Naive thymus-derived CD4-positive, alpha-beta T cell (primary cell): ENCODE data around the gene ICAM2. TPM values are rescaled to one million over a fixed set of nuclear protein-coding genes. Genes with fewer than 3 reads are reported as not detected.

Source experiments
- ATAC-seq: fragments of 150-1000 bp; cut with Tn5 transposase; 2 replicates; pipeline ENCODE4 v1.10.0; 2021; ENCODE audit warnings: mild to moderate bottlenecking, moderate library complexity
- CTCF ChIA-PET: fragments of 350-600 bp; sonication (Branson Sonifier 250); formaldehyde crosslinking; loops from one replicate; lab custom pipeline; 2021; ENCODE audit warnings: antibody characterized with exemption; lab: Charles Lee
- POLR2A ChIA-PET: fragments of 350-600 bp; sonication (Branson Sonifier 250); formaldehyde crosslinking; loops from one replicate; lab custom pipeline; 2021; ENCODE audit warnings: antibody characterized with exemption, inconsistent platforms; lab: Charles Lee
- DNase-seq, 9 donors: peaks; one replicate each; pipeline versions ENCODE4 v3.0.0 to v3.0.0-alpha.2; 2020 to 2022; ENCODE audit warnings: mixed read lengths in 1 of 9
- H3K27ac ChIP-seq: one replicate; pipeline ENCODE4 v1.7.0; 2013; ENCODE audit warnings: mild to moderate bottlenecking, low read depth, low read length, moderate library complexity
- H3K27me3 ChIP-seq, 2 donors: one replicate each; pipeline ENCODE4 v1.7.0; 2013; ENCODE audit warnings: low read length in 2 of 2, mild to moderate bottlenecking in 2 of 2, moderate library complexity in 2 of 2; ENCODE audit not compliant: control insufficient read depth in 2 of 2, insufficient read depth in 2 of 2
- H3K36me3 ChIP-seq, 3 experiments: 1 replicate in 2 of 3; 2 replicates in 1 of 3; pipeline ENCODE4 v1.7.0; 2013; ENCODE audit warnings: low read length in 3 of 3, mild to moderate bottlenecking in 3 of 3, moderate library complexity in 1 of 3; ENCODE audit not compliant: insufficient read depth in 3 of 3, control insufficient read depth in 2 of 3
- H3K4me1 ChIP-seq, 2 donors: one replicate each; pipeline ENCODE4 v1.7.0; 2013; ENCODE audit warnings: low read length in 2 of 2, mild to moderate bottlenecking in 2 of 2, moderate library complexity in 1 of 2; ENCODE audit not compliant: control insufficient read depth in 2 of 2, insufficient read depth in 2 of 2
- H3K4me3 ChIP-seq: 2 replicates; pipeline ENCODE4 v1.7.0; 2013; ENCODE audit warnings: mild to moderate bottlenecking, low read length
- H3K9me3 ChIP-seq, 3 experiments: 1 replicate in 2 of 3; 2 replicates in 1 of 3; pipeline ENCODE4 v1.7.0; 2013; ENCODE audit warnings: low read length in 3 of 3; ENCODE audit not compliant: control insufficient read depth in 2 of 3
- H3K27ac Mint-ChIP-seq, 9 donors: one replicate each; pipeline ENCODE4 v1.8.0; 2020 to 2022; ENCODE audit warnings: mixed read lengths in 9 of 9, mild to moderate bottlenecking in 8 of 9, moderate library complexity in 5 of 9, inconsistent platforms in 2 of 9
- H3K27me3 Mint-ChIP-seq, 5 donors: one replicate each; pipeline ENCODE4 v1.8.0; 2021 to 2022; ENCODE audit warnings: mixed read lengths in 5 of 5, mild to moderate bottlenecking in 1 of 5
- H3K36me3 Mint-ChIP-seq, 5 donors: one replicate each; pipeline ENCODE4 v1.8.0; 2020 to 2022; ENCODE audit warnings: mixed read lengths in 5 of 5, mild to moderate bottlenecking in 3 of 5, inconsistent platforms in 1 of 5
- H3K4me1 Mint-ChIP-seq, 7 donors: one replicate each; pipeline ENCODE4 v1.8.0; 2020 to 2022; ENCODE audit warnings: mixed read lengths in 7 of 7, mild to moderate bottlenecking in 3 of 7, inconsistent platforms in 1 of 7
- H3K4me3 Mint-ChIP-seq, 10 donors: one replicate each; pipeline ENCODE4 v1.8.0; 2020 to 2022; ENCODE audit warnings: mild to moderate bottlenecking in 10 of 10, mixed read lengths in 10 of 10, moderate library complexity in 6 of 10, inconsistent platforms in 2 of 10
- H3K9me3 Mint-ChIP-seq, 11 donors: one replicate each; pipeline ENCODE4 v1.8.0; 2020 to 2022; ENCODE audit warnings: mixed read lengths in 11 of 11, mild to moderate bottlenecking in 4 of 11, inconsistent platforms in 1 of 11, moderate library complexity in 1 of 11
- intact Hi-C, 2 donors: fragments of 100-400 bp; cut with micrococcal nuclease; formaldehyde crosslinking; loops; one replicate each; pipeline ENCODE4 v1.15.1; 2023
- polyA plus RNA-seq, 2 donors: library from polyadenylated mRNA; unstranded; fragments of 300-500 nt; fragmentation: Illumina TruSeq; gene quantifications; one replicate each; pipeline ENCODE4 v1.2.3, GENCODE V29; 2021
- total RNA-seq, 6 experiments: library from RNA in 5 of 6; stranded (reverse) in 5 of 6; gene quantifications; 1 replicate in 5 of 6; 2 replicates in 1 of 6; pipeline ENCODE4 v1.2.3 and lab custom pipeline; 2021 to 2026

ICAM2 gene
- total and polyA plus RNA-seq, 7 experiments from 2014 or later, result 60.9 to 414 (median 131) TPM

DNA sequence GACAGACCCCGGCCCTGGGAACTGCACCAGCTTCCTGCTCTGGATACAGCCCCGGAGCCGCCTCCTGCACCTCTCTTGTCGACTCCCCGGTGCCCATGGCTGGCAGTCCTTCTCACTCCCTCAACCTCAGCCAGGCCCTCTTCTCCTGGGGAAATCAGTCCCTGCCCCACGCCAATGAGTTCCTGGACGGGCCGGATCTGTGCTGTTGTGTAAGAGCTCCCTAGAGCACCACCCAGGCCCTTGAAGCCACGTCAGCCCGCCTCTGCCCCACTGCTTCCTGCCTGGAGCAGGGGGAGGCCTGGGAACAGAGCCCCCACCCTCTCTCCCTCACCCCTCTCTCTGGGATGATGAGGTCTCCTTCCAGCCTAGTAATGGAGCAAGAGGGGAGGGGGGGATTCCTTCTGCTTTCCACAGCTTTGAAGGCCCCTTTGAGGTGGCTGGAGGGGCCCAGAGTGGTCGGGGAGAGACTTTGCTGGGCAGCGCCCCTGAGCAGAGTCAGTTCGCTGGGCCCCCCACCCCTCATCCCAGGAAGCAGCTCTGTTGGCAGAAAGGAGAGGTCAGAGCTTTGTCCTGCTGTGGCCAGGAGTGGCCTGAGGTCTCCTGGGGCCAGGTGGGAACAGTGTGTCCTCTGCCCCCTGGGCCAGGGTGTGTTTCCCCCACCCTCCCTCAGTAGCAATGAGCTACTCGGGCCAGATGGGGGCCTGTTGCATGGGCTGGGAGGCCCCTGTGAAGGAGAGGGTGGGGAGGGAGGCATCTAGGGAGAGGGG is 18.5 kb downstream of the ICAM2 start:
- ChIA-PET POLR2A (interaction anchor here (0.5 to 7.3 kb wide), 5 partner anchors 15 to 114 kb away, joined by 3 to 58 read pairs (median 8); partner anchors contain the start of gene ICAM2), CTCF (interaction anchor here (1.7 to 2.3 kb wide), 2 partner anchors 11 to 24 kb away, joined by 5 to 7 read pairs; no protein-coding TSS in a partner anchor)
- Mint-ChIP-seq H3K27me3 (peaks cover 0 to 6% (median 0%) of the 10 kb centered on the region in 5 donors), H3K4me1 (peaks cover 32 to 50% (median 38%) of the 10 kb centered on the region in 7 donors), H3K27ac (peak overlapping the region in 6 of 9 donors; percentile 18 to 75 (median 56)), H3K4me3 (no peak overlapping the region), H3K36me3 (peaks cover 0 to 11% (median 0%) of the 10 kb centered on the region in 5 donors), H3K9me3 (no peaks in the 10 kb centered on the region)
- Histone ChIP-seq H3K4me3 (no peak overlapping the region), H3K4me1 (peaks cover 19 to 24% of the 10 kb centered on the region in 2 donors), H3K27me3 (no peaks in the 10 kb centered on the region), H3K9me3 (no peaks in the 10 kb centered on the region), H3K36me3 (peaks cover 7 to 55% (median 16%) of the 10 kb centered on the region in 3 experiments), H3K27ac (no peak overlapping the region)
- intact Hi-C loops, result no loop called here
- DNase-seq, result no peak
- no peak for ATAC-seq

DNA sequence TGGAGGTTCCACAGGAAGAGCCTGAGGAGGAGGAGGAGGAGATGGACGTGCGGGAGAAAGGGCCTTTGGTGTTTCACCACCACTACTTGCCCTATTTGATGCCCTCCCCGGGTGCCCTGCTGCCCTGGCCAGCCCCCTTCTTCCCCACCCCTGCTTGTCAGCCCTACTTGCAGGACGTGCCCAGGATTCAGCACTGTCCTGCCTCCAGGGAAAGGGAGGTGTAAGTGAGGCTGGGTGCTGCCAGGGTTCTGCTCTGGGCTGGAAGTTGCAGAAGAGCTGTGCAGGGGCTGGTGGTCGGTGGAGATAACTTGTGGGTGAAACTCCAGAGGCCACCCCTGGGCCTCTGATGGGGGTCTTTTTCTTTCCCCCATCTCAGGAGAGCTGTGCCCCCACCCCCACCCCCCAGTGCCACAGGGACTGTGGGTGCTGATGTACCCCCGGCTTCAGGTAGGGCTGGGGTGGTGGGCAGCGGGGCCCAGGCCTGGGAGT is 19.3 kb downstream of the ICAM2 start:
- DNase-seq, result no peak
- H3K27ac Mint-ChIP-seq, result peak overlapping the region in 2 of 9 donors; percentile 14 to 52

DNA sequence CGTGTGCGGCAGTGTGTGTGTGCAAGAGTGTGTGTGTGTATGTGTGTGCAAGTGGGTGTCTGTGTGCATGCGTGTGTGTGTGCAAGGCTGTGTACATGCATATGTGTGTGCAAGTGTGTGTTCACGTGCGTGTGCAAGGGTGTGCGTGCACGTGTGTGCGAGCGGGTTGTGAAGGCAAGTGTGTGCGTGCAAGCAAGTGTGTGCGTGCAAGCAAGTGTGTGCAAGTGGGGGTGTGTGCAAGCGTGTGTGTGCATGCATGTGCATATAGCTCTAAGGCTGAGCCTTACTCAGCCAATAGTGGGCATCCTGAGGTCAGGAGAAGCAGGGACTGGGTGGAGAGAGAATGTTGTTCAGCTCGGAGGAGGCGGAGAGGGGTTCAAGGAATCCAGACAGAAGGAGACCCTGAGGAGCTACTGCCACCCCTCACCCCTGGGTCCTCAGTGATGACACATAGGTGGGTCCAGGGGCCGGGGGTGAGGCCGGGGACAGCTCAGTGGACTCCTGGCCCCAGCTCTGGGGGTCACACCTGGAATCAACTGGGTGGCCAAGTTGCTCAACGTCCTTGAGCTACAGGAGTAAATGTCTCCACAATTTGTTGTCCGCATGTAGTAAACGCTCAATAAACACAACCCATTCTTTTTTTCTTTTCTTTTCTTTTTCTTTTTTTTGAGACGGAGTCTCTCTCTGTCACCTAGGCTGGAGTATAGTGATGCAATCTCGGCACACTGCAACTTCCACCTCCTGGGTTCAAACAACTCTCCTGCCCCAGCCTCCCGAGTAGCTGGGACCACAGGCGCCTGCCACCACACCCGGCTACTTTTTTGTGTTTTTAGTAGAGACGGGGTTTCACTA is 20.5 kb downstream of the ICAM2 start:
- Histone ChIP-seq H3K27me3 (no peaks in the 10 kb centered on the region), H3K27ac (no peak overlapping the region), H3K9me3 (no peaks in the 10 kb centered on the region), H3K4me3 (no peak overlapping the region), H3K4me1 (peaks cover 14 to 24% of the 10 kb centered on the region in 2 donors), H3K36me3 (peaks cover 7 to 34% (median 12%) of the 10 kb centered on the region in 3 experiments)
- ChIA-PET POLR2A (interaction anchor here (0.5 to 7.3 kb wide), 8 partner anchors 11 to 143 kb away, joined by 3 to 58 read pairs (median 4); partner anchors contain the start of gene ICAM2), CTCF (interaction anchor here (0.9 to 2.8 kb wide), 6 partner anchors 9 to 133 kb away, joined by 3 to 10 read pairs (median 4); partner anchors contain the start of genes GH1 and ICAM2)
- DNase-seq, result no peak
- no peak for ATAC-seq
- Mint-ChIP-seq H3K36me3 (peaks cover 0 to 8% (median 0%) of the 10 kb centered on the region in 5 donors), H3K27ac (peak overlapping the region in 8 of 9 donors; percentile 14 to 89 (median 66)), H3K4me3 (peak overlapping the region; percentile 12 to 96 (median 78)), H3K4me1 (peaks cover 28 to 41% (median 34%) of the 10 kb centered on the region in 7 donors), H3K9me3 (no peaks in the 10 kb centered on the region), H3K27me3 (peaks cover 0 to 17% (median 0%) of the 10 kb centered on the region in 5 donors)
- intact Hi-C loops, result no loop called here

More for the DNA sequence above, 19.3 kb downstream of the ICAM2 start:
- Mint-ChIP-seq H3K9me3 (no peaks in the 10 kb centered on the region), H3K4me3 (peak overlapping the region in 1 of 10 donors; percentile 48), H3K4me1 (peaks cover 32 to 43% (median 34%) of the 10 kb centered on the region in 7 donors), H3K27me3 (peaks cover 0 to 11% (median 0%) of the 10 kb centered on the region in 5 donors), H3K36me3 (peaks cover 0 to 11% (median 0%) of the 10 kb centered on the region in 5 donors)
- peaks cover 7 to 47% (median 16%) of the 10 kb centered on the region in 3 experiments for H3K36me3 ChIP-seq
- no peak overlapping the region for H3K4me3 ChIP-seq
- ChIA-PET CTCF (interaction anchor here (1.6 to 2.3 kb wide), 2 partner anchors 11 to 132 kb away, joined by 5 to 7 read pairs; no protein-coding TSS in a partner anchor), POLR2A (interaction anchor here (3.6 to 7.3 kb wide), 3 partner anchors 16 to 26 kb away, joined by 23 to 58 read pairs (median 40); partner anchors contain the start of gene ICAM2)
- no peak for ATAC-seq
- H3K27ac ChIP-seq, result no peak overlapping the region
- peaks cover 14 to 24% of the 10 kb centered on the region in 2 donors for H3K4me1 ChIP-seq
- no peaks in the 10 kb centered on the region for H3K27me3 ChIP-seq
- H3K9me3 ChIP-seq, result no peaks in the 10 kb centered on the region
- intact Hi-C loops, result no loop called here

DNA sequence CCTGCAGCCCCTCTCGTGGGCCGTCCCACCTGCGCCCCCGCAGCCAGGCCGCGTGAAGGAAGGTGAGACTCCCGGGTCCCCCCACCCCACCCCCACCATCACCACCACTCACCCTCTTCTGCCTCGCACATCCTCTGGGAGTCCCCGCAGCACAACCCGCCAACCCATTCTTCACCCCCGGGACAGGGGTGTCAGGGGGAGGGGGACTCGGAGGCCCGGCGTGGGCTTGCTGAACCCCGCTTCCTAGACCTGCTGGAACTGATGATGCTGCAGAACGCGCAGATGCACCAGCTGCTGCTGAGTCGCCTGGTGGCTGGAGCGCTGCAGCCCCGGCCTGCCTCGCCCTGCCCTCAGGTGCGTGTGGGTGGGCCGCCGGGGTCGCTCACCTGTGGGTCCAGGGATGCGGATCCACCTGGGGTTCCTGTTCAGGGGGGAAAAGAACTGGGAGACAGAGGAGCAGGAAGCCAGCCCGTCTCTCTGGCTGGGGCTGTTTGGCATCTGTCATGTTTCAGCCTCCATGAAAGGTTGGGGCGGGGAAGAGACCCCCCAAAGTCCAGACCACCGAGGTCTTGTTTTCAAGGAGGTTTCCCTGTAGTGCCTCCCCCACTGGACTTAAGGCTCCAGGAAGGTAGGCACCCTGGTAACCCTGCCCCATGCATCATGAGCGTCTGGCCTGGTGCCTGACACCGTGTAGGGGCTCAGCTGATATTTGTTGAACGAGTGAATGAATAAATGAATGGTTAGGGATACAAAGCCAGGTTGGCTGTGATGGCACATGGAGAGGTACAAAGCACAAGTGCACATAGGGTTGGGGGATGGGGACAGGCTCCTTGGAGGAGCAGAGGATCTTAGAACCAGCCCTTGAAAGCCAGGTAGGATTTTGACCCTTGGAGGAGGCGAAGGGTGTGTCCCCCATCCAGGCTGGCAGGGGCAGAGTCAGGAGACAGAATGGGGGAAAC is 21.4 kb downstream of the ICAM2 start:
- CTCF ChIA-PET, result interaction anchor here (1.1 to 2.8 kb wide), 6 partner anchors 8 to 134 kb away, joined by 3 to 10 read pairs (median 6); partner anchors contain the start of genes GH1 and ICAM2
- Histone ChIP-seq H3K4me3 (peak overlapping the region; percentile 81), H3K27ac (peak overlapping the region; percentile 53), H3K9me3 (no peaks in the 10 kb centered on the region), H3K36me3 (peaks cover 0 to 25% (median 5%) of the 10 kb centered on the region in 3 experiments), H3K27me3 (no peaks in the 10 kb centered on the region), H3K4me1 (peaks cover 14 to 26% of the 10 kb centered on the region in 2 donors)
- Mint-ChIP-seq H3K9me3 (no peaks in the 10 kb centered on the region), H3K36me3 (peaks cover 0 to 8% (median 0%) of the 10 kb centered on the region in 5 donors), H3K4me3 (peak overlapping the region; percentile 79 to 96 (median 82)), H3K27ac (peak overlapping the region; percentile 60 to 89 (median 82)), H3K27me3 (peaks cover 0 to 17% (median 0%) of the 10 kb centered on the region in 5 donors), H3K4me1 (peaks cover 28 to 44% (median 37%) of the 10 kb centered on the region in 7 donors)
- DNase-seq, result peak in 1 of 9 donors; percentile 40
- peak; percentile 37 for ATAC-seq
- intact Hi-C loops, result loop anchor here (1.0 kb wide), 2 partner anchors 21 to 26 kb away; partner anchors contain the start of gene ICAM2 (in 2 of the 2)
- POLR2A ChIA-PET, result interaction anchor here (1.0 to 7.3 kb wide), 9 partner anchors 14 to 148 kb away, joined by 3 to 58 read pairs (median 5); partner anchors contain the start of gene ICAM2

DNA sequence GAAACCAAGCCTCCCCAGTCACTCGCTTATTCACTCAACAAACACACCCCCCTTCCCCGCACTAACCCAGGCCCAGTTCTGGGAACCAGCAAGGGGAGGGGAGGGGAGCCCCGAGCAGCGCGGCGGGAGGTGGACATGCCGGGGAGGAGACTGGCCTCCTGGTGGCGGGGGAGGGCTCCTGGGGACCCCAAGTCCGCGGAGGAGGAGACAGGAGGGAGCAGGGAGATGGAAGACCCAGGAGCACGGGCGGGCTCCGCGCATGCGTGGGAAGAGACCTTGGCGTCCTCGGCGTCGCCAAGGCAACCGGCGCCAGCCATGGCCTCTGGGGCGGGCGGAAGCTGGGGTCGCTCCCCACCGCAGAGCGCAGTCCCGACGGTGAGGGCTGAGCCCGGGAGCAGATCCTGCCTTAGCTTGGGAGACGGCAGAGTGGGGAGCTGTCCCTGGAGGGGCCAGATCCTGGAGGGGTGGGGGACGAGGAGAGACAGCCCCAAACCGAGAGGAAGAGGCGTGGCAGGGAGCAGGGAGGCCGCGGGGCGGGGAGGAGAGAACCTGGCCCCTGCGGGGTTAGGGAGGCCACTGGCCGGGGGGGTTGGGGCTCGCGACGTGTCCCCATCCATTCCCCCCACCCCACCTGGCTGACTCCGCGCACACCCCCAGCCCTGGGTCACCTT is 22.2 kb downstream of the ICAM2 start, which contains the start of gene PRR29:
TSS of gene PRR29 (plus strand) at position 302 of the 671 bp plus-strand sequence. CDS start at position 316, 14 bp downstream.
- peaks cover 30 to 51% (median 44%) of the 10 kb centered on the region in 7 donors for H3K4me1 Mint-ChIP-seq
- H3K27ac Mint-ChIP-seq, result peak within 1 kb of the TSS; percentile 64 to 86 (median 82)
- H3K27ac ChIP-seq, result peak within 1 kb of the TSS; percentile 53
- H3K4me3 Mint-ChIP-seq, result peak within 1 kb of the TSS; percentile 79 to 96 (median 90)
- intact Hi-C loops, result loop anchor here (1.0 kb wide), 2 partner anchors 22 to 27 kb away; partner anchors contain the start of gene ICAM2 (in 2 of the 2)
- ATAC-seq (peak; percentile 78), DNase-seq (peak; percentile 65 to 76 (median 71))
- H3K4me3 ChIP-seq, result peak within 1 kb of the TSS; percentile 81
- peaks cover 0 to 17% (median under 1%) of the 10 kb centered on the region in 3 experiments for H3K36me3 ChIP-seq
- H3K9me3 ChIP-seq, result no peaks in the 10 kb centered on the region
- H3K27me3 Mint-ChIP-seq, result peaks cover 0 to 17% (median 0%) of the 10 kb centered on the region in 5 donors
- no peaks in the 10 kb centered on the region for H3K27me3 ChIP-seq
- H3K4me1 ChIP-seq, result peaks cover 20 to 32% of the 10 kb centered on the region in 2 donors
- H3K36me3 Mint-ChIP-seq, result peaks cover 0 to 6% (median 0%) of the 10 kb centered on the region in 5 donors
- ChIA-PET POLR2A (interaction anchor here (1.2 to 7.3 kb wide), 5 partner anchors 15 to 148 kb away, joined by 3 to 58 read pairs (median 23); partner anchors contain the start of gene ICAM2), CTCF (interaction anchor here (0.6 to 2.8 kb wide), 4 partner anchors 22 to 85 kb away, joined by 3 to 10 read pairs (median 6); partner anchors contain the start of gene ICAM2)
- H3K9me3 Mint-ChIP-seq, result no peaks in the 10 kb centered on the region
